ENCODE data around the gene LYRM7.

GRCh38 chr5:131186561-131187256 lies 16.0 kb downstream of the LYRM7 start:
- no peak for TF ChIP-seq PKNOX1 (IDR thresholded peaks at IDR 0.05)
- no peak for TF ChIP-seq SP1 (IDR thresholded peaks at IDR 0.05)
- TF ChIP-seq NFRKB (IDR thresholded peaks at IDR 0.05) = no peak
- TF ChIP-seq LEF1 (IDR thresholded peaks at IDR 0.05; ENCODE audit: borderline replicate concordance) = no peak
- no peak for TF ChIP-seq BHLHE40 (IDR thresholded peaks at IDR 0.05; ENCODE audit: borderline replicate concordance)
- no peak for TF ChIP-seq L3MBTL2 (conservative IDR thresholded peaks at IDR 0.05)
- no peak for TF ChIP-seq FOXM1 (IDR thresholded peaks at IDR 0.05; ENCODE audit: borderline replicate concordance)
- TF ChIP-seq CTBP1 (IDR thresholded peaks at IDR 0.05; ENCODE audit: borderline replicate concordance) = no peak
- no peak for TF ChIP-seq HDGF (IDR thresholded peaks at IDR 0.05; ENCODE audit: borderline replicate concordance)
- no peak for TF ChIP-seq ARNT (IDR thresholded peaks at IDR 0.05)
- no peak for TF ChIP-seq SUZ12 (IDR thresholded peaks at IDR 0.05)

Measured in HEK293T (cell line).